Measurements from ENCODE around the gene GRIP2.
"Not testable (repeated sequence)": the region's sequence is repeated elsewhere in the genome, so short reads cannot be mapped to it uniquely, and the experiment has no call there.

DNA sequence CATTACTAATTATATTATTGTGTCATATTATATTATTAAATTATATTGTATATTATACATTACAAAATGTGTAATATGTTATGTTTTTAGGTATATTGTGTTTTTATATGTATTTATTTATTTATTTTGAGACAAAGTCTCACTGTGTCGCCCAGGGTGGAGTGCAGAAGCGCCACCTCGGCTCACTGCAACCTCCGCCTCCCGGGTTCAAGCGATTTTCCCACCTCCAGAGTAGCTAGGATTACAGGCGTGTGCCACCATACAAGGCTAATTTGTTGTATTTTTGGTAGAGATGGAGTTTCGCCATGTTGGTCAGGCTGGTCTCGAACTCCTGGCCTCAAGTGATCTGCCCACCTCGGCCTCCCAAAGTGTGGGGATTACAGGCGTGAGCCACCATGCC lies 24.6 kb downstream of the GRIP2 start:
- not testable (repeated sequence) for TF ChIP-seq POLR2A (IDR thresholded peaks at IDR 0.05; ENCODE audit: low read depth, low read length); GATA2 (IDR thresholded peaks at IDR 0.05; ENCODE audit: insufficient read depth, insufficient read length, low read depth, low read length); POLR2AphosphoS5 (IDR thresholded peaks at IDR 0.05; ENCODE audit: insufficient read depth, low read depth, low read length); EZH2 (IDR thresholded peaks at IDR 0.05; ENCODE audit: borderline replicate concordance, low read depth, low read length, severe bottlenecking)
- TF ChIP-seq, protein P1, sequence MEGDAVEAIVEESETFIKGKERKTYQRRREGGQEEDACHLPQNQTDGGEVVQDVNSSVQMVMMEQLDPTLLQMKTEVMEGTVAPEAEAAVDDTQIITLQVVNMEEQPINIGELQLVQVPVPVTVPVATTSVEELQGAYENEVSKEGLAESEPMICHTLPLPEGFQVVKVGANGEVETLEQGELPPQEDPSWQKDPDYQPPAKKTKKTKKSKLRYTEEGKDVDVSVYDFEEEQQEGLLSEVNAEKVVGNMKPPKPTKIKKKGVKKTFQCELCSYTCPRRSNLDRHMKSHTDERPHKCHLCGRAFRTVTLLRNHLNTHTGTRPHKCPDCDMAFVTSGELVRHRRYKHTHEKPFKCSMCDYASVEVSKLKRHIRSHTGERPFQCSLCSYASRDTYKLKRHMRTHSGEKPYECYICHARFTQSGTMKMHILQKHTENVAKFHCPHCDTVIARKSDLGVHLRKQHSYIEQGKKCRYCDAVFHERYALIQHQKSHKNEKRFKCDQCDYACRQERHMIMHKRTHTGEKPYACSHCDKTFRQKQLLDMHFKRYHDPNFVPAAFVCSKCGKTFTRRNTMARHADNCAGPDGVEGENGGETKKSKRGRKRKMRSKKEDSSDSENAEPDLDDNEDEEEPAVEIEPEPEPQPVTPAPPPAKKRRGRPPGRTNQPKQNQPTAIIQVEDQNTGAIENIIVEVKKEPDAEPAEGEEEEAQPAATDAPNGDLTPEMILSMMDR (IDR thresholded peaks at IDR 0.05; ENCODE audit: extremely low read depth in 1 of 2, insufficient read depth in 1 of 2, low read depth in 1 of 2, low read length in 2 of 2), result not testable (repeated sequence)
- TF ChIP-seq, protein P2, sequence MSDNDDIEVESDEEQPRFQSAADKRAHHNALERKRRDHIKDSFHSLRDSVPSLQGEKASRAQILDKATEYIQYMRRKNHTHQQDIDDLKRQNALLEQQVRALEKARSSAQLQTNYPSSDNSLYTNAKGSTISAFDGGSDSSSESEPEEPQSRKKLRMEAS (IDR thresholded peaks at IDR 0.05; ENCODE audit: insufficient read depth, insufficient read length), result not testable (repeated sequence)

Data from endothelial cell of umbilical vein (primary cell).